Smooth muscle cell of the brain vasculature (primary cell): ENCODE measurements around the gene CCDC40.

Source experiments
- DNase-seq: peaks from one replicate; pipeline ENCODE4 v3.0.0-alpha.2; 2012; ENCODE audit warnings: low read depth, low spot score

The CCDC40 gene

DNA sequence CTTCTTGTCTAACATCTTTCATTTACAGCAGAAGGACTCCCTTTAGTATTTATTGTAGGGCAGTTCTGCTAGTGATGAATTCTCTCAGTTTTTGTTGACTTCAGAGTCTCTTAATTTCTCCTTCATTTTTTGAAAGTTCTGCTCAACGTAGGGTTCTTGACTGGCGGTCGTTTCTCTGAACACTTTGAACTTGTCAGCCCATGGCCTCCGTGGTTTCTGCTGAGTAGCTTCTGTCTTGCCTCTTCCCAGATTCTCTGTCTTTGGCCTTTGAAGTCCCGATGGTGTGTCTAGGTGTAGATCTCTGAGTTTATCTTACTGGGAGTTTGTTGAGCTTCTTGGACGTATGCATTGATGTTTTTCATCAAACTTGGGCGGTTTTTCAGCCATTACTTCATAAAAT, 78.3 kb downstream of the CCDC40 start:
- DNase-seq, result no peak

GRCh38 chr17:80115159-80115558, 78.7 kb downstream of the CCDC40 start:
- no peak for DNase-seq

- no peak for DNase-seq
Observed at GRCh38 chr17:80116276-80116920, 80.0 kb downstream of the CCDC40 start.

DNA sequence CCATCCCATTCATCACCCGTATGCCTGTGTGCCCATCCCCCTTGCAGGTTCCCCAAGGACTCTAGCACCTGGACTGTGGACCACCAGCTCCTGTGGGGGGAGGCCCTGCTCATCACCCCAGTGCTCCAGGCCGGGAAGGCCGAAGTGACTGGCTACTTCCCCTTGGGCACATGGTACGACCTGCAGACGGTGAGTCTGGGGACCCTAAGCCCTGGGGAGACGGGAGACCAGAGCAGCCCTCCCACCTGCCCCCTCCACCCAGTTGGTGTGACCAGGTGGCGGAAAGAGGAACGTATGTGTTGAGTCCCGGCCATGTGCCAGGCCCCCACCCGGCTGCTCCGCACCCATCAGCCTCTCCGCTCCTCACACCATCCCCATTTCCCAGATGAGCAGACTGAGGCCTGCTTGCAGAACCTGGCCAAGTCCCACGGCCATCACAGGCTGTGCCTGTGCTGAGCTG, 80.5 kb downstream of the CCDC40 start:
- DNase-seq, result no peak

DNA sequence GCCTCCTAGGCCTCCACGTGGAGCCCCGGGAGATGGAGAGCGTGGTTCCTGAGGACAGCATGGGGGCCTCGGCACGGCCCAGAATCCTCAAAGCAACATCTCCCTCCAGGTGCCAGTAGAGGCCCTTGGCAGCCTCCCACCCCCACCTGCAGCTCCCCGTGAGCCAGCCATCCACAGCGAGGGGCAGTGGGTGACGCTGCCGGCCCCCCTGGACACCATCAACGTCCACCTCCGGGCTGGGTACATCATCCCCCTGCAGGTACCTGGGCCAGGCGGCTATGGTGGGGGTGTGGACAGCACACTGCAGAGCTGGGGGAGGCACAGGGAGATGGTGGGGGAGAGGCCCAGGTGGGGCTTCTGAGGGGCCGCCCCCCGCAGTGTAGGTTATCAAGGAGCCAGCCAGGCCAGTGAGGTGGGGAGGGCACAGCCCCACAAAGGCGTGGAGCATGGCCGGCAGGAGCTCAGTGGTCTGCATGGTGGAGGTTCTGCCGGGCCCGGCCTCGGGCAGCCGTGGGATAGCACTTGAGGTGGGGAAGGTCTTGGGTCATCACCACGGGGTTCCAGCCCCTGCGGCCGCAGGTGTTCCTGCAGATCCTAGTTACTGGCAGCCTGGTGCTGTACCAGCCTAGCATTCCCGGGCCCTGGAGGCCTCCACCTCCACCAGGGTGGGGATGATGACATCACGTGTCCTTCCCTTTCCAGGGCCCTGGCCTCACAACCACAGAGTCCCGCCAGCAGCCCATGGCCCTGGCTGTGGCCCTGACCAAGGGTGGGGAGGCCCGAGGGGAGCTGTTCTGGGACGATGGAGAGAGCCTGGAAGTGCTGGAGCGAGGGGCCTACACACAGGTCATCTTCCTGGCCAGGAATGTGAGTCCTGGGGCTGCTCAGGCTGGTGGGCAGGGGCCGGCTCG, 81.3 kb downstream of the CCDC40 start:
- DNase-seq, result no peak

- no peak for DNase-seq
Observed at GRCh38 chr17:80118601-80119270, 82.3 kb downstream of the CCDC40 start.

DNA sequence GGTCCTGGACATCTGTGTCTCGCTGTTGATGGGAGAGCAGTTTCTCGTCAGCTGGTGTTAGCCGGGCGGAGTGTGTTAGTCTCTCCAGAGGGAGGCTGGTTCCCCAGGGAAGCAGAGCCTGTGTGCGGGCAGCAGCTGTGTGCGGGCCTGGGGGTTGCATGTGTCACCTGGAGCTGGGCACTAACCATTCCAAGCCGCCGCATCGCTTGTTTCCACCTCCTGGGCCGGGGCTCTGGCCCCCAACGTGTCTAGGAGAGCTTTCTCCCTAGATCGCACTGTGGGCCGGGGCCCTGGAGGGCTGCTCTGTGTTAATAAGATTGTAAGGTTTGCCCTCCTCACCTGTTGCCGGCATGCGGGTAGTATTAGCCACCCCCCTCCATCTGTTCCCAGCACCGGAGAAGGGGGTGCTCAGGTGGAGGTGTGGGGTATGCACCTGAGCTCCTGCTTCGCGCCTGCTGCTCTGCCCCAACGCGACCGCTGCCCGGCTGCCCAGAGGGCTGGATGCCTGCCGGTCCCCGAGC, 82.9 kb downstream of the CCDC40 start:
- DNase-seq, result no peak

GRCh38 chr17:80119839-80120238, 83.4 kb downstream of the CCDC40 start:
- no peak for DNase-seq

GRCh38 chr17:80122026-80122575, 85.7 kb downstream of the CCDC40 start:
- DNase-seq, result no peak

GRCh38 chr17:80122926-80123505, 86.6 kb downstream of the CCDC40 start:
- DNase-seq, result no peak

- DNase-seq, result no peak
Observed at GRCh38 chr17:80123791-80124190, 87.3 kb downstream of the CCDC40 start.

DNA sequence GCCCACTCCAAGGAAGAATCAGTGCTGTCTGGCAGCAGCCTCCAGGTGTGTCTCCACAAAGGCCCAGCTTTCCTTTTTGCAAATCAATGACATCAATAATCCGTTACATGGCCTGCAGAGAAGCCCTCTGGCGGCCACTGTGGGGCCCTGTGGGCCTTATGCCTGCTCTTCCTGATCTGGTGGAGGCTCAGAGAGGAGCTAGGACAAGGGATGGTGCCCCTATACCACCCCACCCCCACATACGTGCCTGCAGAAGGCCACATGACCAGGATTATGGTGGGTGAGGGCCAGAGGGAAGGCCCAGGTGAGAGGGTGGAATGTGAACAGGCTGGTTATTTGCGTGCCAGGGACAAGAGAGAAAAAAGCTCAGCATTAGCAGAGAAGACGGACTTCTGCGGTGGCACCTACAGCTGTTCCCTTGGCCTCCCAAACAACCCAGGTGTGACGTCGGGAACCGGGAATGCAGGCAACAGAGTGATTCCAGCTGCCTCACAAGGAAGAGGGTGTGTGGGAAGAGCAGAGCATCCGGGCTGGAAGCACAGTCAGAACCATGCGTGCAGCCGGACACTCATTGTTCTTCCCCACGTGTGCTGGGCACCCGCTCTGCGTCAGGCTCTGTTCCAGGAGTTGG, 88.0 kb downstream of the CCDC40 start:
- no peak for DNase-seq

- no peak for DNase-seq
Observed at GRCh38 chr17:80125656-80126448, 89.4 kb downstream of the CCDC40 start.

GRCh38 chr17:80126449-80126715, 89.9 kb downstream of the CCDC40 start:
- DNase-seq, result no peak

DNA sequence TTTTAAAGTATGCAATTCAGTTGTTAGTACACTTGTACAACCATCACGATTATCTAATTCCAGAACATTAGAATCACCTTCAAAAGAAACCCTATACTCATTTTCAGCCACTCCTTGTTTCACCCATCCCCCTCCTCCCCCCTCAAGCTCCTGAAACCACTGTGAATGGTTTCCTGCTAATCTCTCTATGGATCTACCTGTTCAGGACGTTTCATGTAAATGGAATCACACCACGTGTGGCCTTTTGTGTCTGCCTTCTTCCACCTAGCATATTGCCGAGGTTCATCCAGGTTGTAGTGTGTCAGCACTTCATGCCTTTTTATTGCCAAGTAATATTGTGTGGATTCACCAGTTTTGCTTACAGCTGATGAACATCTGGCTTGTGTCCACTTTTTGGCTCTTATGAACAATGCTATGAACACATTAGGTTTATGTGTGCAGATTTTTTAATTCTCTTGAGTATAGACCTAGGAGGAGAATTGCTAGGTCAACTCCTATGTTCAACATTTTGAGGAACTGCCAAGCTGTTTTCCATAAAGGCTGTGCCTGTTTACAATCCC, 92.6 kb downstream of the CCDC40 start:
- DNase-seq, result no peak

- no peak for DNase-seq
Observed at GRCh38 chr17:80130992-80131391, 94.5 kb downstream of the CCDC40 start.

GRCh38 chr17:80132906-80133625, 96.6 kb downstream of the CCDC40 start:
- DNase-seq, result no peak

GRCh38 chr17:80133626-80133970, 97.2 kb downstream of the CCDC40 start:
- no peak for DNase-seq

DNA sequence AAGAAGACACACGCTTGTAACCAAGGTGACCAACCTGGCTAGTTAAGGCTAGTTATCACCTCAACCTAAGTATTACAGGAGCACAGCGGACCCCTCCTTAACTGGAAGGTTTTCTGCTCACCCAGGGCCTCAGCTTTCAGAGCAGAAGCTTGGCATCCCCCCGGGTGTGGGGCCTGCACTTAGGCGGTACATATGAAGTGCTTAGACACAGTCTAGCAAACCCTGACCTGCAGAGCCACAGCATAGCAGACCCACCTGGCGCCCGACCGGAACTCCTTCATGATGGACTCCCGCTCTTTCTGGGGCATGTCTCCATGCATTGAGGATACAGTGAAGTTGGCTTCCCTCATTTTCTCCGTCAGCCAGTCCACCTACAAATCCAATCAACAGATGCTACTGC, 100.7 kb downstream of the CCDC40 start:
- DNase-seq, result no peak
